HG02938 (cell line): ENCODE results near the gene ITGA2.
A peak's percentile ranks its signal among the peaks of the same experiment; 100 is the strongest.
"Not testable (repeated sequence)": the region's sequence is repeated elsewhere in the genome, so short reads cannot be mapped to it uniquely, and the experiment has no call there.

Experiments
- ATAC-seq: cut with Tn5 transposase; IDR thresholded peaks from one replicate; pipeline ENCODE4 v1.9.1; 2021; ENCODE audit warnings: mild to moderate bottlenecking, moderate library complexity; ENCODE audit not compliant: unreplicated experiment

The ITGA2 gene

DNA sequence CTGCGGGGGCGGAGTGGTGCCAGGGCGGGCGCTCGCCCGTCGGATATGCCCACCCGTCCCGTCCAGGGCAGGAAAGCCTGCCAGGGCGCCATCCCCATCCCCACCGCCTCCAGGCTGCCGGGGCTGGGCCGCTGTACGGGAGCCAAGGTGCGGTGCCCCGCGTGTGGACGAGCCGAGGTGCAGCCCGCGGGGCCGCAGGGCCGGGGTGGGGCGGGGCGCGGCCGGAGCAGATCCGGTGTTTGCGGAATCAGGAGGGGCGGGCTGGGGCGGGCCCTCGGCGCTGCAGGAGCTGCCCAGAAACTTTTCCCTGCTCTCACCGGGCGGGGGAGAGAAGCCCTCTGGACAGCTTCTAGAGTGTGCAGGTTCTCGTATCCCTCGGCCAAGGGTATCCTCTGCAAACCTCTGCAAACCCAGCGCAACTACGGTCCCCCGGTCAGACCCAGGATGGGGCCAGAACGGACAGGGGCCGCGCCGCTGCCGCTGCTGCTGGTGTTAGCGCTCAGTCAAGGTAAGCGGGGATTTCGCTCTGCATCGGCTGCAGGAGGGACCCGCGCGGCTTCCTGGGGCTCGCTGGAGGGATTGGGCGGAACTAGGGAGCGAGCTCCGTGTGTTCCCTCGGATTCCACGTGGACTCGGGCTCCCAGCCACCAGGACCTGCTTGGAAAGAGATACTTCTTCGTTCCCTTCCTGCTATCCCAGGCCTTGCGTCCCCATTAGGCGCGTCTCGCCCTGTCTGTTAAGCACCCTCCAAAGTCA lies at the start of gene ITGA2:
Gene ITGA2 (plus strand): TSS at position 328 of the 756 bp plus-strand sequence. CDS start 117 bp downstream, at position 445.
- ATAC-seq: peak; percentile 53

DNA sequence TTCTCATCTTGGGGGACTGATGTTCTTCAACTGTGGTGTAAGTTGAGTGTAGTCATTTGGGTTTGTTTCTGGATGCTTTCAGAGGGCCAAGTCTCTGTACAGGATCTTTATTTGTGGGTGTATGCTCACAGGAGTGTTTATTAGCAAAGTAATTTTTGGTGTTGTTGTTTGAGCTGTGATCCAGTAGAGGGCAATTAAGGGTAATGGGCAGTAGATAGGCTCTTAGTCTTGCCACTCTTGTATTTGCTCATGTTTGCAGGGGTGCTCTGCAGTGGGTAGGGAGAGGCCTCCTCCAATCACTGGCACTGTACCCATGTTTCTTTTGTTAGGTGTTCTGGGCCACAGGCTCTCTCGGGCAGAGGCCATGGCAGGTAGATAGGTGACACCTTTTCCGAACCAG lies 45.9 kb upstream of the ITGA2 start:
- ATAC-seq: peak; percentile 54

DNA sequence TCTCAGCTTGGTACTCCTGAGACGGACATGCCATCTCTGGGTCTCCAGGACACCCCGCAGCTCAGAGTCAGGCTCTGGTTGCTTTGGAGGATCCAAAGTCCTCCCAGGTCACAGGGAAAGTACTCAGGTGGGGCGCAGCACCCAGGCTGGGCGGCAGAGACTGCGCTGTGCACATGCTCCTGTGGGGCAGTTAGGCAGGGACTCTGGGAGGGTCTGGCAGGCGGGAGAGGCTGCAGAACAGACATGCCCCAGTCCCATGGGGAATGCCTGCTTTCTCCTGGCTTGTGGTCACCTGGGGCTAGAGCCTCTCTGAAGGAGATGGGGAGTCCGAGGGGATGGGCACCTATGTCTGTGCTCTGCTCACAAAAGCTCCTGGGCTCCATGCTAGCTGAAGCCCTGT lies 45.3 kb upstream of the ITGA2 start:
- no peak for ATAC-seq

DNA sequence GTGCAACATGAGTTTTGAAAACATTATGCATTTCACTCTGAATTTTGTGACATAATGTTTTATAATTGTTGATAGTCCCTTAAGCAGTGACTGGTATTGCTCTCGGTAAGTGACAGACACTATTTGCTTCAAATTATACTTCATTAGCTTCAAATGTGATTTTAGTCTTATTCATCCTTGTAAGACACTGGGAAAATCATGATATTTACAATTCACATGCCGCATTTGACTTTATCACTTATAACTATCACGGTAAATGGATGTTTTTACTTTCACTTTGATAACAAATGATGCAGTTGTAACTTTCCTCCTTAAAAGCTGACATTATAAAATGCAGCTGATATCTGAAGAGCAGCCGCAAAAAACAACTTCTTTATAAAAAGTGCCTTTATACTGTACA lies 44.1 kb upstream of the ITGA2 start:
- ATAC-seq: no peak

DNA sequence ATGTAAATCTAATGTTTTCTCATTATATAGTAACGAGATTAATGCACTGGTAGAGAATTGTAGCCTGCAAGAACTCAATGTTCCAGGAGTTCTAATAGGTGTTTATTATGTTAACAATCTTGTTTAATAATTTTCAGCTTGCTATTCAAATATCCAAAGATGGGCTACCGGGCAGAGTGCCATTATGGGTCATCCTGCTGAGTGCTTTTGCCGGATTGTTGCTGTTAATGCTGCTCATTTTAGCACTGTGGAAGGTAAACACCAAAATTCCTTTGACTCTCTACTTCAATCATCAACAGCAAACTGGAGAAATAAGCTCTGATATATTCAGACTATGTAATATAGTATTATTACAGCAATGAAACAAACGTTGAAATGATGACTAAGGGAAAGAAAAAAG lies 41.9 kb upstream of the ITGA2 start:
- ATAC-seq: no peak

DNA sequence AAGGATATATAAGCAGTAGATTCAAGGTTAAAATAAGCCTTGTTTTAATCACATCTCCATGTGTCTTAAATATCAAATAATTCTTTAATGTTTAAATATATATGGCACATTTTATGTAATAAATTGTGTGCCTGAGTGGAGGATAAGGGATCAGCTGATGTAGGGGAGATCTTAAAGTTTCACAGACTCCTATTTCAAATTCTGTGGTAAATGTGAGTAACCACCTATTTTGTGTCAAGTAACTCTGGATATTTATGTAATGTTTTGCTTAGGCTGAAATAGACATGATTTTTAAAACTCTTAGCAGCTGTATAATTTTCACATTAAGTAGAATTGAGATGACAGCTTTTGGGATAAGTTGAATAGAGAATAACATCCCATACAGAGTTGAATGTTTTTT lies 41.3 kb upstream of the ITGA2 start:
- ATAC-seq: no peak

DNA sequence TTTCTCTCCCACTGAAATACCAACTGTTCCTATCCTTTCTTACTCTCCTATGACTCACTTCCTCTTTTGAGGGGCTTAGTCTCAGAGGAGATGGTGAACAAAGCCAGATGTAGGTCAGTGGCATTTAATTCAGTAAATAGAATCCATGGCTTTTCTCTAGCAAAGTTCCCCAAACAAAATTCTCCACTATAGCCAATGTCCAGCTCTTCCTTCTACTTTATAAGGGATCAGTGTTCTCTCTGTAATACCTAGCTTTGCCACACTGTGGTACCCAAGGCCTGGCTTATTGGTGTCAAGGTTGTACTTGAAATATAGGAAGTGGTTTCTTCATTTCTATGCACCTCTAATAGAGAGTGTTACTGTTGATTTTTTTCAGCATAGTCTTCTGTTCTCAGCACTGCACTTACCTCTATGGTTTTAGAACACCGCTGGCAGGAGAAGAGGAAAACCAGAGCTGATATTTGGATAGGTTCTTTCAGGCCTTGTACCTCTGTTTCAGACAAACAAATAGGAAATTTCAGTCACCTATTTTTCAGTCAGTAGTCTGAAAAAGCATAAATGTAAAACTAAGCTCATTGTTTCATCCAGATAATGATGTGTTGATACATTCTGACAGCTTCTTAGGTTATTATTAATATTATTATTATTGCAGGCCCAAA lies 40.6 kb upstream of the ITGA2 start:
- peak; percentile 99 for ATAC-seq

DNA sequence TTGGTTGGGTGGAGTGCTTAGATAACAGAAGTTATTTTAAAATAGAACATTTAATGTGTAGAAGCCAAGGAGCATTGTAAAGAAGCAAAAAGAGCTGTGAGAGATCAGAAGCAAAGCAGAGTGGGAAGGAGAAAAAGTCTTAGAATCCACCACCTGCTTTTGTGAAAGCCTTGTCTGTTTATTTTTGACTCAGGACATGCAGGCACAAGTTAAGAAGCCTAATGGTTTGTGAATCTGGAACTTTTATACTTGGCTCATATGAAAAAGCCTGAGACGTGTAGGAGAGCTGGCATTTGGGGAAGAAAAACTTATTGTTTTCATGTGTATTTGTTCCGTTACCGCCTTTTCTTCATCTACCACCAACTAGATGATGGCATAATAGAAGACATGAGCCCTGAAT lies 38.5 kb upstream of the ITGA2 start:
- ATAC-seq: no peak

DNA sequence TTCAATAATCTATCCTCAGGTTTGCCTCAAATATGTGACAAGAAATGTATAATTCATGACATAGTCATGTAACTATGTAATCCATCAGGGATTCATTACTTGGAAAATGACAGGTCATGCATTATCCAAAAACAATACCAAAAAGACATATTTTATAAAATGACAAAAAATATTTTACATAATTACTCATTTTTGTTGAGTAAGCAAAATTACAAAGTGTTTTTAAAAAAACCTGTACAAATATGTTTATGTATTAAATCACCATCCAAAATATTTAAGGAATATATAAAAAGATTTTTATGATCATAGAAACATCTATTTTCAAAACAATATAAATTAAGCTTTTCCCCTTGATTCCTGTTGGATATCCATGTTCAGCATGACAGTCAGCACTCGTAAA lies 36.7 kb upstream of the ITGA2 start:
- no peak for ATAC-seq

DNA sequence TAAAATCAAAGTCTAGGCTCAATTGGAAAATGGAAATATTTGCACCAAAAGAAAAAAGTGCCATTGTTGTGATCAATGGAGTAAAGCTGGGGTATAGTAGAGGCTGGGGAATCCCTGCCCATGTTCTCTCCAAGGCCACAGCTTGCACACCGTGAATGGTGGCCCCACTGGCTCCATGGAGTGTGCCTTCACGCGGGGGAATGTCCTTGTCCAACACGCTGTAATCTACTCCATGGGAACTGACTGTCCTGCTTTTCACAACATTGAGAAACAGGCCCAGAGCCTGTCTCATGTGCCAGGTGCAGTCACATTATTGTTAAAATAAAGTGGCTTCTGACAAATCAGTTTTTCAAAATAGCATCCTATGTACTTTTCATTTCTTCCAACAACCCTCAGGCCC lies 33.1 kb upstream of the ITGA2 start:
- no peak for ATAC-seq

DNA sequence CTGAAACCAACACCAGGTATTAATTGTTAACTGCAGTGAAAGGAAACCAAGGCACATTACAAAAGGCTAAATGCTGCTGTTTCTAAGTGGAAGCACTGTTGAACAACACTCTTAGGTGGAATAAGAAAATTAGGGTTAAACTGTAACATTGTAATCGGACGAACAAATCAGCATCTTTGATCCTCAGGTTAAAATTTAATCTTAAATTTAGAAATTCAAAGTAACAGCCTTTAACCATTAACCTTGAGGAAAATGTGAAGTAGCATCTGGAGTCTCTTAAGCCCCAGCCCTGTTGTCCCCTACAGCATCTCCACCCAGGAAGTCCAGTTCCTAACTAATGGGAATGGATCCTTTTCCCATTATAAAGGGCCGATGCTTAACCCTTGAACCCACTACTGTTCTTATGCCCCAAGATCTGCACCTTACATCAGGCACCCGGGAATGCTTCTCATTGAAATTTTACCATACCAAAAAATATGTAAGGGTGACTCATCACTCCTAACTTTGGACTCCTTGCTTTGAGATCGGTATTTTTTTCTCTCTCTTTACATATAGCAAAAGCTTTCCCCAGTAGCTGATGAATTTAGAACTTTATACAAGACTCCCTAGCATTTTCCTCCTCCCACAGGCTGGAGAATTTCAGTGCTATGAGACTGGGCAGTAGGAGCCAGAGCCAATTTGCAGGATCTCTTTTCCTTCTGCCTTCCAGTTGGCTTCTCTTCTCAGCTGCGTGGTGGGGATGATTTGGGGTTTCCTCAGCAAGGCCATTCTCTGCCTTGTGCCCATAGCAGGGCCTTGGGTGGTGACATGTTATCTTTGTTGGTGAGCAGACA lies 32.0 kb upstream of the ITGA2 start:
- no peak for ATAC-seq

DNA sequence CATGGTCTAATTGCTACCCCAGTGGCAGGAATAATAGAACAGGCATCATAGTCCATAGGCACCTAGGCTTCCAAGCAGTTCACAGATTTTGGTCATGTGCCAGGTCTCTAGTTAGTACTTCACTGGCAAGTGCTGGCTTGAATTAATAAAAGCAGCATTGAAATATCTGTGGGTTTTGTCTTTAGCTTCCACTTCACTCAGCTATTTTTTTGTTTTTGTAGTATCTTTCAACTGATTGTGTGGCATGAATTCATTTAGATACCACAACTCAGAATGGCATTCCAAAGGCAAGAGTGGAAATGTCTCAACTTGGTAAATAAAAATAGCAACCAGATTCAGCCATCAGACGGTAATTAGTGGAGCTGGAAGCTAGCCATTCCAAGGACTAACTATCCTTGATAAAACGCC lies 27.9 kb upstream of the ITGA2 start:
- no peak for ATAC-seq

DNA sequence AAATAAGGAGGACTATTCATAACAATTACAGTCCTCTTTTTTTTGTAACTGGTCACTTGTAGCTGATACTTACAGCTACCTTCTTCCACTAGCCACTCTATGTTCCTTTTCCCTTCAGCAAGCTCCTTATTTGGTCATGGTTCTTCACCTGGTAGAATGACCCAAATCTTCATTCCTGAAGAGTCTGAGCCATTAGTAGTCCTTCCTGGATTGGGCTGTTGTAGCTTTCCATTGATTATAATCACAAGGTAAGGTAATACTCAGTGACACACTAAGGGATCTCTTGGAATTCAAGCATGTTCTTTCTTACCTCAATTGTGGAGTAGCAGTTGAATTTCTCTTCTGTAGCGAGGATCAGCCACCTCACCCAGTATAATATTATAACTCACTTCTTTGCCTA lies 25.5 kb upstream of the ITGA2 start:
- ATAC-seq: no peak

DNA sequence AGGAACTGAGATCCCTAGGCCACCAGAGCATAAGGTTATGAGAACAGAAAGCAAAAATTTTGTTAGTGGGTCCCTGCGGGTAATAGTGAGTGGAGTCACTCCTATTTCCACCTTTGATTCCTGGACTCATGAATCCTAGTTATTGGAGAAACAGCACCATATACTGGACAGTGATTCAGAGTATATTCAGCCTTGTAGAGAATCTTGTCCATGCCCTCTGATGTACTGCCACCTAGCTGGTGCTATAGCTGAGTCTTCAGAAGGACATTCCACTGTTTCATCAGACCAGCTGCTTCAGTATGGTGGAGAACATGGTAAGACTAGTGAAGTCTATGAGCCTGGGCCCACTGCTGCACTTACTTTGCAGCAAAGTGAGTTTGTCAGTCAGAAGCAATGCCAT lies 25.0 kb upstream of the ITGA2 start:
- ATAC-seq: no peak

DNA sequence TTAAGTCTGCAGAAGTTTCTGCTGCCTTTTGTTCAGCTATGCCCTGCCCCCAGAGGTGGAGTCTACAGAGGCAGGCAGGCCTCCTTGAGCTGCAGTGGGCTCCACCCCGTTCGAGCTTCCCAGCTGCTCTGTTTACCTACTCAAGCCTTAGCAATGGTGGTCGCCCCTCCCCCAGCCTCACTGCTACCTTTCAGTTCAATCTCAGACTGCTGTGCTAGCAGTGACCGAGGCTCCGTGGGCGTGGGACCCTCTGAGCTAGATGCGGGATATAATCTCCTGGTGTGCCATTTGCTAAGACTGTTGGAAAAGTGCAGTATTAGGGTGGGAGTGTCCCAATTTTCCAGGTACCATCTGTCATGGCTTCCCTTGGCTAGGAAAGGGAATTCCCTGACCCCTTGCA lies 13.0 kb upstream of the ITGA2 start:
- ATAC-seq: not testable (repeated sequence)

DNA sequence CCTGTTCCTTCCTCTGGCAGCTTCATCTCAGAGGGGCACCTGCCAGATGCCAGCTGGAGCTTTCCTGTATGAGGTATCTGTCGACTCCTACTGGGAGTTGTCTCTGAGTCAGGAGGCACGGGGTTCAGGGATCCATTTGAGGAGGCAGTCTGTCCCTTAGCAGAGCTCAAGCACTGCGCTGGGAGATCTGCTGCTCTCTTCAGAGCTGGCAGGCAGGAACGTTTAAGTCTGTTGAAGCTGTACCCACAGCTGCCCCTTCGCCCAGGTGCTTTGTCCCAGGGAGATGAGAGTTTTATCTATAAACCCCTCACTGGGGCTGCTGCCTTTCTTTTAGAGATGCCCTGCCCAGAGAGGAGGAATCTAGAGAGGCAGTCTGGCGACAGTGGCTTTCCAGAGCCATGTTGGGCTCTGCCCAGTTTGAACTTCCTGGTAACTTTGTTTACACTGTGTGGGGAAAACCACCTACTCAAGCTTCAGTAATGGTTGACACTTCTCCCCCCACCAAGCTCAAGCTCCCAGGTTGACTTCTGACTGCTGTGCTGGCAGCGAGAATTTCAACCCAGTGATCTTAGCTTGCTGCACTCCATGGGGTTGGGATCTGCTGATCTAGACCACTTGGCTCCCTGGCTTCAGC lies 11.8 kb upstream of the ITGA2 start:
- no peak for ATAC-seq

DNA sequence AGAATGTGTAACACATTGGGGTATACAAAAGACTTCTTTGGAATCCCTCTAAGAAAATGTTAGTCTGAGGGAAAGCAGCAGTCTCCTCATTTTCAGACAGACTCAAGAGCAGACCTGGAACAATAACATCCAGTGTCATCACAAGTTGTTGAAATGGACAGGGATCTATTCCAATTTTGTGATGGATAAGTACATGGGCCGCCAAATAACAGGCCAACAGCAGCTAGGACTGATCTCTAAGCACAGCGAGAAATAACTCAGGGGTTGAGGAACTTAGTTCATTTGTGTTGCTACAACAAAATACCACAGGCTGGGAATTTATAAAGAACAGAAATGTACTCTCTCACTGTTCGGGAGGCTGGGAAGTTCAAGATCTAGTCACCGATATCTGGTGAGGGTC lies 7.6 kb upstream of the ITGA2 start:
- no peak for ATAC-seq

DNA sequence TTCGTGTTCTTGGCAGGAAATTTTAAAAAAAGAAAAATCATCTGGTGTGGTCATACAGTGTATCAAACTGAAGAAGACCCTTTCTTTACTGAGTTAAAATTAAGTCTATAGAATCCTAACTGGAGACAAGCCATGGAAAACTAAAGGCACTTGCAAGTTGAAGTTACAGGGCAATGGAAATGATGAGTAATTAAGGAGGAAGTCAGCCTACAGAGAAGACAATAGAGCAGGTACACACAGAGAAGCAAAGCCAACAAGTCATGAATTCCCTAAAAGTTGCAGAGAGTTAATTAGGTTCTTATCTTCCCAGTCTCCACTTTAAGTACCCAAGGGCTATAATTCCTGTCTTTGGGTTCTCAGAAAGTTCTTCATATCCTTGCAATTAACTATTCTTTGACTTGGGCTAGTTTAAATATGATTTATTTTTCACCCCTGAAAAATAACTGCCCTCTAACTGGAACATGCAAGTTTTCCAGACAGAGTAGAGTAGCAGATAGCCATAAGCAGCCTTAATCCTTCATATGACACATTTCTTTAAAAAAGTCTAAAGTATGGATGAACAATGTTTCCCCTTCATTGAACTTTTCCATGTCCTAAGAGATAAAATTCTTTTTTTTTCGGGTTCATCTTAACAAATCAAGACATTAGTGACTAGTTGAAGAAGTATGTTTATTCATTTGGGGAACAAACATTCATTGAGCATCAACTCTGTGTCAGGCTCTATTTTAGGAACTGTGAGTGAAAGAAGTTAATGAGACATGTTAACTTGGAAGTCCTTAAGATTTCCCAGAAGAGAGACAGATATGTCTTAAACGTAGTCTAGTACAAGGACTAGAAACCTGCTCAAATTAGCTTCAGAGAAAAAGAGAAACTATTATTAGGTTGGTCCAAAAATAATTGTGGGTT lies 5.2 kb upstream of the ITGA2 start:
- ATAC-seq: no peak

DNA sequence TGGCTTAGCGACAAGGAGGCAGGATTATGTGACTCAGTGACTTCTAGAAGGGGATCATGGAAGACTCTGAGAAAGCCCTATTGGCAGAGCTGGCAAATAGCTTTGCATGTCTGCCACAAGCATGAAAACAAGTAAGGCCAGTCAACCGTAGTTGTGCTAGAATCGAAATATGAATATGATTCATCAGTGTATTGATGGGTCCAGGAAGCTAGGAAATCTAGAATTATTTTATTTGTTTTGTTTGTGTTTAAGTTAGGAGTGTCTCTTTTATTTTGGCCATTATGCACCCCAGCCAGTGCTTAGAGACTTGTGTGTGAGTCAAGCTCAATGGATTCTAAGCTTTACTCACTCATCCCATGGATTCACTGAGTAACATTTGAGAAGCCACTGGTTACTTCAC lies 3.8 kb upstream of the ITGA2 start:
- no peak for ATAC-seq

DNA sequence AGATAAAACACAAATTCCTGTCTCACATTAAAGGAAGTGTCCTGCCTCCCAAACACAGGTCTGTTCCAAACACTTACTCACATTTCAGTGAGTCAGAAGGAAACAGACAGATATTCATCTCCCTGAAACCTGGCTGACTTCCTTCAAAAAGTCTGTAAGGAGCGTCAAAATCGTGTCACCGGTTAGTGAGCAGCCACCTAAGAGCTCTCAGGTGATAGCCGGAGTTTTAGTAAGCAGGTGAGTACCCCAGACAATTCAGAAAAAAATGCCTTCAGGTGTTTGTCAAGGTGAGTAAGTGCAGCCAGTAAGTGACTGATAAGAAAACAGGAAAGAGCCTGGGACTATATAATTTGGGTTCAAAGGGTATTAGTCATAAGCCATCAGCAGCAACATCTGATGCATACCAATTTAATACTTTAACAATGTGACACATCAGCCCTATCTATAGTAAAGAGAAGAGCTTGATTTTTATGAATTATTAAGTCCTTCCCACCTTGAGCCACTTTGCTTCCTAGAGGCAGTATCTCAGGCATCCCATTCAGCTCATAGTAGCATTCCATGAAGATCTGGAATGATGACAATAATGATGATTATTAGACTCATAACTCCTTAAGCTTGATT lies 1.3 kb upstream of the ITGA2 start:
- no peak for ATAC-seq
